ENCODE measurements around the gene OR2D2.

- TF ChIP-seq ZFP30 (CRISPR knock-in tag; IDR thresholded peaks at IDR 0.05) (no peak), PATZ1 (CRISPR knock-in tag; IDR thresholded peaks at IDR 0.05; ENCODE audit: borderline replicate concordance) (no peak), CREB5 (CRISPR knock-in tag; IDR thresholded peaks at IDR 0.05; ENCODE audit: low read depth) (no peak), ZNF8 (CRISPR knock-in tag; IDR thresholded peaks at IDR 0.05) (no peak), SNAI2 (CRISPR knock-in tag; IDR thresholded peaks at IDR 0.05) (no peak), CSDC2 (CRISPR knock-in tag; IDR thresholded peaks at IDR 0.05) (no peak), GLIS3 (CRISPR knock-in tag; IDR thresholded peaks at IDR 0.05) (no peak), OSR1 (CRISPR knock-in tag; IDR thresholded peaks at IDR 0.05) (no peak), ZNF70 (CRISPR knock-in tag; IDR thresholded peaks at IDR 0.05) (no peak), ARNTL (CRISPR knock-in tag; IDR thresholded peaks at IDR 0.05; ENCODE audit: borderline replicate concordance, low read depth) (no peak)
These were observed 39.8 kb upstream of the OR2D2 start for GRCh38 chr11:6932145-6932544.
